ENCODE data around the gene CHRDL1. TPM values are rescaled to one million over a fixed set of nuclear protein-coding genes. Genes with fewer than 3 reads are reported as not detected.

CHRDL1 gene
- total RNA-seq, 2 experiments from 2014 or later: not detected

- H3K27me3 Mint-ChIP-seq: no peaks in the 10 kb centered on the region
- no peaks in the 10 kb centered on the region for H3K4me1 Mint-ChIP-seq
- DNase-seq: no peak
- ChIA-PET POLR2A (no interaction called here), CTCF (no interaction called here)
- no peak overlapping the region for H3K27ac Mint-ChIP-seq
- H3K4me3 Mint-ChIP-seq: no peak overlapping the region
- H3K9me3 Mint-ChIP-seq: no peaks in the 10 kb centered on the region
- H3K36me3 Mint-ChIP-seq (ENCODE audit: low read depth): no peaks in the 10 kb centered on the region
Measured at GRCh38 chrX:110759785-110760184, 35.8 kb downstream of the CHRDL1 start.

GRCh38 chrX:110758781-110759422, 36.7 kb downstream of the CHRDL1 start:
- H3K36me3 Mint-ChIP-seq (ENCODE audit: low read depth): no peaks in the 10 kb centered on the region
- POLR2A ChIA-PET: no interaction called here
- H3K4me3 Mint-ChIP-seq: no peak overlapping the region

GRCh38 chrX:110755611-110756010, 40.0 kb downstream of the CHRDL1 start:
- Mint-ChIP-seq H3K27ac (no peak overlapping the region), H3K4me3 (no peak overlapping the region), H3K9me3 (no peaks in the 10 kb centered on the region), H3K36me3 (ENCODE audit: low read depth) (no peaks in the 10 kb centered on the region), H3K27me3 (no peaks in the 10 kb centered on the region), H3K4me1 (no peaks in the 10 kb centered on the region)
- ChIA-PET POLR2A (no interaction called here), CTCF (no interaction called here)
- DNase-seq: no peak

More at GRCh38 chrX:110758781-110759422, 36.7 kb downstream of the CHRDL1 start:
- Mint-ChIP-seq H3K4me1 (no peaks in the 10 kb centered on the region), H3K27ac (no peak overlapping the region), H3K27me3 (no peaks in the 10 kb centered on the region), H3K9me3 (no peaks in the 10 kb centered on the region)
- CTCF ChIA-PET: no interaction called here
- no peak for DNase-seq

GRCh38 chrX:110755061-110755460, 40.6 kb downstream of the CHRDL1 start:
- Mint-ChIP-seq H3K27ac (no peak overlapping the region), H3K9me3 (no peaks in the 10 kb centered on the region), H3K27me3 (no peaks in the 10 kb centered on the region), H3K36me3 (ENCODE audit: low read depth) (no peaks in the 10 kb centered on the region), H3K4me3 (no peak overlapping the region), H3K4me1 (no peaks in the 10 kb centered on the region)
- no peak for DNase-seq
- ChIA-PET POLR2A (no interaction called here), CTCF (no interaction called here)

- Mint-ChIP-seq H3K4me1 (no peaks in the 10 kb centered on the region), H3K27ac (no peak overlapping the region), H3K27me3 (no peaks in the 10 kb centered on the region), H3K9me3 (no peaks in the 10 kb centered on the region), H3K4me3 (no peak overlapping the region), H3K36me3 (ENCODE audit: low read depth) (no peaks in the 10 kb centered on the region)
- ChIA-PET CTCF (no interaction called here), POLR2A (no interaction called here)
- no peak for DNase-seq
Measured at GRCh38 chrX:110750526-110751189, 45.0 kb downstream of the CHRDL1 start.

GRCh38 chrX:110748256-110748806, 47.3 kb downstream of the CHRDL1 start:
- no peak for DNase-seq
- CTCF ChIA-PET: no interaction called here
- POLR2A ChIA-PET: no interaction called here
- Mint-ChIP-seq H3K27ac (no peak overlapping the region), H3K4me3 (no peak overlapping the region), H3K9me3 (no peaks in the 10 kb centered on the region), H3K36me3 (ENCODE audit: low read depth) (no peaks in the 10 kb centered on the region), H3K4me1 (no peaks in the 10 kb centered on the region), H3K27me3 (no peaks in the 10 kb centered on the region)

- no peaks in the 10 kb centered on the region for H3K36me3 Mint-ChIP-seq (ENCODE audit: low read depth)
- ChIA-PET POLR2A (no interaction called here), CTCF (no interaction called here)
- H3K27ac Mint-ChIP-seq: no peak overlapping the region
- H3K4me3 Mint-ChIP-seq: no peak overlapping the region
- H3K9me3 Mint-ChIP-seq: no peaks in the 10 kb centered on the region
- no peak for DNase-seq
- H3K27me3 Mint-ChIP-seq: no peaks in the 10 kb centered on the region
- H3K4me1 Mint-ChIP-seq: no peaks in the 10 kb centered on the region
Measured at GRCh38 chrX:110746014-110746413, 49.6 kb downstream of the CHRDL1 start.

GRCh38 chrX:110745288-110745687, 50.3 kb downstream of the CHRDL1 start:
- no peaks in the 10 kb centered on the region for H3K36me3 Mint-ChIP-seq (ENCODE audit: low read depth)
- no peak overlapping the region for H3K27ac Mint-ChIP-seq
- no peak overlapping the region for H3K4me3 Mint-ChIP-seq
- no peaks in the 10 kb centered on the region for H3K27me3 Mint-ChIP-seq
- CTCF ChIA-PET: no interaction called here
- POLR2A ChIA-PET: no interaction called here
- H3K4me1 Mint-ChIP-seq: no peaks in the 10 kb centered on the region
- H3K9me3 Mint-ChIP-seq: no peaks in the 10 kb centered on the region
- no peak for DNase-seq

GRCh38 chrX:110743679-110744340, 51.8 kb downstream of the CHRDL1 start:
- CTCF ChIA-PET: no interaction called here
- H3K27ac Mint-ChIP-seq: no peak overlapping the region

GRCh38 chrX:110741213-110741796, 54.3 kb downstream of the CHRDL1 start:
- no peaks in the 10 kb centered on the region for H3K9me3 Mint-ChIP-seq
- no peaks in the 10 kb centered on the region for H3K4me1 Mint-ChIP-seq
- no peak for DNase-seq
- H3K27ac Mint-ChIP-seq: no peak overlapping the region
- H3K27me3 Mint-ChIP-seq: no peaks in the 10 kb centered on the region
- no peaks in the 10 kb centered on the region for H3K36me3 Mint-ChIP-seq (ENCODE audit: low read depth)
- H3K4me3 Mint-ChIP-seq: no peak overlapping the region
- ChIA-PET POLR2A (no interaction called here), CTCF (no interaction called here)

More at GRCh38 chrX:110743679-110744340, 51.8 kb downstream of the CHRDL1 start:
- Mint-ChIP-seq H3K4me1 (no peaks in the 10 kb centered on the region), H3K27me3 (no peaks in the 10 kb centered on the region), H3K36me3 (ENCODE audit: low read depth) (no peaks in the 10 kb centered on the region), H3K4me3 (no peak overlapping the region), H3K9me3 (no peaks in the 10 kb centered on the region)
- POLR2A ChIA-PET: no interaction called here
- no peak for DNase-seq

GRCh38 chrX:110734894-110735541, 60.6 kb downstream of the CHRDL1 start:
- no peaks in the 10 kb centered on the region for H3K9me3 Mint-ChIP-seq
- H3K4me3 Mint-ChIP-seq: no peak overlapping the region
- H3K27me3 Mint-ChIP-seq: no peaks in the 10 kb centered on the region
- DNase-seq: no peak
- CTCF ChIA-PET: no interaction called here
- H3K36me3 Mint-ChIP-seq (ENCODE audit: low read depth): no peaks in the 10 kb centered on the region
- H3K27ac Mint-ChIP-seq: no peak overlapping the region
- no peaks in the 10 kb centered on the region for H3K4me1 Mint-ChIP-seq
- POLR2A ChIA-PET: no interaction called here

- Mint-ChIP-seq H3K4me1 (no peaks in the 10 kb centered on the region), H3K27me3 (no peaks in the 10 kb centered on the region), H3K4me3 (no peak overlapping the region), H3K9me3 (no peaks in the 10 kb centered on the region), H3K27ac (no peak overlapping the region), H3K36me3 (ENCODE audit: low read depth) (no peaks in the 10 kb centered on the region)
- no peak for DNase-seq
- CTCF ChIA-PET: no interaction called here
- POLR2A ChIA-PET: no interaction called here
Measured at GRCh38 chrX:110734271-110734670, 61.3 kb downstream of the CHRDL1 start.

GRCh38 chrX:110733166-110733565, 62.5 kb downstream of the CHRDL1 start:
- no peaks in the 10 kb centered on the region for H3K4me1 Mint-ChIP-seq

More at GRCh38 chrX:110733166-110733565, 62.5 kb downstream of the CHRDL1 start:
- no peak for DNase-seq
- Mint-ChIP-seq H3K4me3 (no peak overlapping the region), H3K27me3 (no peaks in the 10 kb centered on the region), H3K9me3 (no peaks in the 10 kb centered on the region), H3K36me3 (ENCODE audit: low read depth) (no peaks in the 10 kb centered on the region), H3K27ac (no peak overlapping the region)
- ChIA-PET CTCF (no interaction called here), POLR2A (no interaction called here)

Measured in activated CD4-positive, alpha-beta memory T cell treated with anti-CD3 and anti-CD28 coated beads, Interleukin-2, amount 10 ng/mL, durations not matched to agents 7 days and 5 days (primary cell).